Non-pigmented ciliary epithelial cell (primary cell): ENCODE data around the gene DPM1.
A peak's percentile ranks its signal among the peaks of the same experiment; 100 is the strongest.
"Not testable (repeated sequence)": the region's sequence is repeated elsewhere in the genome, so short reads cannot be mapped to it uniquely, and the experiment has no call there.

Experiments
- DNase-seq: peaks from one replicate; pipeline ENCODE4 v3.0.0-alpha.2; 2010; ENCODE audit warnings: low read depth

Gene DPM1

GRCh38 chr20:50980071-50980681 is 21.8 kb upstream of the DPM1 start:
- DNase-seq = peak; percentile 99

GRCh38 chr20:50978533-50978932 is 20.2 kb upstream of the DPM1 start:
- DNase-seq = not testable (repeated sequence)

- DNase-seq = no peak
Observed at GRCh38 chr20:50977066-50978021, 19.0 kb upstream of the DPM1 start.

GRCh38 chr20:50975701-50976330 is 17.5 kb upstream of the DPM1 start:
- no peak for DNase-seq

GRCh38 chr20:50969912-50970311 is 11.6 kb upstream of the DPM1 start:
- no peak for DNase-seq

GRCh38 chr20:50969435-50969834 is 11.1 kb upstream of the DPM1 start:
- DNase-seq = no peak

- DNase-seq = no peak
Observed at GRCh38 chr20:50968289-50968688, 10.0 kb upstream of the DPM1 start.

GRCh38 chr20:50967586-50967985 is 9.3 kb upstream of the DPM1 start:
- no peak for DNase-seq

GRCh38 chr20:50959543-50960126 is 1.3 kb upstream of the DPM1 start:
- DNase-seq = no peak

- DNase-seq = peak; percentile 72
Observed at GRCh38 chr20:50958615-50959542, 547 bp upstream of the DPM1 start, which contains the start of gene MOCS3. TSS of gene MOCS3 (plus strand) at chr20:50958818. CDS start at chr20:50958843, 25 bp downstream.

GRCh38 chr20:50957276-50957675 is 1.1 kb downstream of the DPM1 start:
- DNase-seq = no peak

GRCh38 chr20:50953821-50954220 is 4.5 kb downstream of the DPM1 start:
- DNase-seq = no peak

GRCh38 chr20:50953196-50953595 is 5.1 kb downstream of the DPM1 start:
- DNase-seq = no peak

GRCh38 chr20:50948132-50948785 is 10.1 kb downstream of the DPM1 start:
- no peak for DNase-seq

- DNase-seq = no peak
Observed at GRCh38 chr20:50943069-50943468, 15.3 kb downstream of the DPM1 start.

GRCh38 chr20:50933589-50933988 is 24.7 kb downstream of the DPM1 start:
- no peak for DNase-seq

GRCh38 chr20:50932691-50933280 is 25.5 kb downstream of the DPM1 start:
- no peak for DNase-seq

- no peak for DNase-seq
Observed at GRCh38 chr20:50932016-50932485, 26.3 kb downstream of the DPM1 start.

- peak; percentile 63 for DNase-seq
Observed at GRCh38 chr20:50931306-50932015, 26.9 kb downstream of the DPM1 start, which contains the start of gene ADNP. TSS of gene ADNP (minus strand) at chr20:50931437. CDS start at chr20:50903996, 27,441 bp downstream.

- no peak for DNase-seq
Observed at GRCh38 chr20:50930976-50931305, 27.4 kb downstream of the DPM1 start.
